Stimulated activated CD8-positive, alpha-beta memory T cell treated with anti-CD3 and anti-CD28 coated beads, Interleukin-2, amount 100 ng/mL, for 48 hours (primary cell): ENCODE data around the gene NDRG2.

Source experiments
- DNase-seq, 2 donors: peaks; one replicate each; pipeline ENCODE4 v3.0.0-alpha.2; 2020; ENCODE audit warnings: low read depth in 2 of 2

Gene NDRG2

DNA sequence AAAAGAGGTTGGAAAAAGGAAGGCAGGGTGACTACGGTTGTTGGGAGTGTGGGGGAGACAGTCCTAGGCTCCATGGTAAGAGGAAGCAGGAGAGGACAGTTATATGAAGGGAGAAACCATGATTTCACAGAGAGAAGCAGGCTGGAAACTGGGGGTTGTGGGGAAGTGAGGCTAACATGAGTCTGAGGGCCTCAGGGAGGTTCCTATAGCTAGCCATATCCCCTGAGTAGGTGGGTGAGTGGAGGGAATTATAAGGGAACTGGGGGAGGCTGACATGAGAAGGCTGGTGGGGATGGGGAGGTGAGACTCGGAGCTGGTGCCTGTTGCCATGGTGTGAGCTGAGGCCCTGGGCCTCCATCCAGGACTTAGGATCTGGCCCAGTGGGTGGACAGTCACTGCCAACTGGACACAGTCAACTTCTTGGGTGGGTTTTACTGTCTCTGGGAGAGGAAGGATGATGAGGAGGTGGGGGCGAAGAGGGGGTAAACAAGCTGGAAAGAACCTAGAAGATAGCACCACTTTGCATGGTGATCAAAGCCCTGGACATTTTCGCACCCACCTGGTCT is 8.4 kb upstream of the NDRG2 start:
- DNase-seq: no peak

DNA sequence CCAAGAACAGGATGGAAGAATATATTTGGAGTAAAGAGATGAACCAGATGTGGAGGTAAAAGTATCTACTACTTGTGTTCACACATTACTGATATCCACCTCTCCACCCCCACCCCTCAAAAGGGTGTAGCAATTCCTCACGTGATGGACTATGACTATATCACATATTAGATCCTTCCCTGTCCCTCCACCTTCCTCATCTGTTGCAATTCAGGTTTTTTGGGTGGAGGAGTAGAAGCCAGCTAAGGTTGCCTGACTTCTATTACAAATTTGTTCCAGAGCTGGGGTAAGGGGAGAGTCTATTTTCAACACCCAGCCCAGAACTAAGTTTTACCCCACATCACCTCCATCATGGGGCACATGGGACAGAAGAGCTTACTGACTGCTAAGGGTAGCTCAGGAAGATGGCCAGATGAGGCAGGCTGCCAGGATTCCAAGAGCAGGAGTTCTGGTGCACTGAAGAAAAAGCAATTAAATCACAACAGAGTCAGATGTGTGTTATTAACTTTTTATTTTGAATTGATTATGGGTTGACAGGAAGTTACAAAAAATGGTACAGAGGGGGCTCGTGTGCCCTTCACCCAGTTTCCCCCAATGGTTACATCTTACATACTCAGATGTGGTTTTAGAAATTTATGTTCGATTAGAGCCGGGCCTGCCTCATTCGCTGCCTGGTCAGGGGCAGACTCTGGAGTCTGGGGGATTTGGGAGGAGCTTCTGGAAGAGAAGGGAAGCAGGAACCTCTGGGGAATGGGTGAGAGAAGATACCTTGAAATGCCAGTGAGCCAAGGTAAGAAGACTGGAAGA is 7.7 kb upstream of the NDRG2 start:
- DNase-seq: no peak

DNA sequence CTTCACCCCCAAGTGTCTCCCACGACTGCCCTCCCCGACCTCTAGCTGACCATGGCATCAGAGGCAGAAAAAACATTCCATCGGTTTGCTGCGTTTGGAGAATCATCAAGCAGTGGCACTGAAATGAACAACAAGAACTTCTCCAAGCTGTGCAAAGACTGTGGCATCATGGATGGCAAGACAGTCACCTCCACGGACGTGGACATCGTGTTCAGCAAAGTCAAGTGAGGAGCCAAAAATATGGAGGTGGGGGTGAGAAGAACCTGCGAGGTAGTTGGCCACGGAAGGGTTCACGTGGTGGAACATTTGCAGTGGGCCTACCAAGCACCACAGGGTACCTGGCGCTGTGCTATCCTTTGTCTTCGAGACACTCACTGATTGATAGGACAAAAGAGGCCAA is 5.7 kb upstream of the NDRG2 start:
- no peak for DNase-seq

DNA sequence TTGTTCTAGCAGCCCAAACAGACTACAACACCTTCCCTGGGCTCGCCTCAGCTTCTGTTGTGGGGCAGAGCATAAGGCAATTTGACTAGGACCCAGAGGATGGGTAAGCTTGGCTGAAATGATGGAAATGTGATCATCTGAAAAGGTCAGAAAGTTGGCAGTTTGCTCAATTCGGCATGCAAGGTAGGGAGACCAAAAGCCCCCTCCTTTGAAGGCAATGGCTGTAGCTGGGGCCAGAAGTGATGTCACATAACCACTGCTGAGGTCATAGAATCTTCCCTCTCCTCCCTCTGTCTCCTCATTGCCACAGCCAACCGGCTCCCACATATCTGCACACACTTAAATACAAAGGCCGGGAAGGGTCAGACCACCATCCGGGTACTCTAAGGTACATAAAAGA is 5.1 kb upstream of the NDRG2 start, which contains the start of gene TPPP2:
Gene TPPP2 (plus strand): TSS at position 301 of the 400 bp plus-strand sequence. CDS start 365 bp downstream, outside the sequence.
- no peak for DNase-seq

DNA sequence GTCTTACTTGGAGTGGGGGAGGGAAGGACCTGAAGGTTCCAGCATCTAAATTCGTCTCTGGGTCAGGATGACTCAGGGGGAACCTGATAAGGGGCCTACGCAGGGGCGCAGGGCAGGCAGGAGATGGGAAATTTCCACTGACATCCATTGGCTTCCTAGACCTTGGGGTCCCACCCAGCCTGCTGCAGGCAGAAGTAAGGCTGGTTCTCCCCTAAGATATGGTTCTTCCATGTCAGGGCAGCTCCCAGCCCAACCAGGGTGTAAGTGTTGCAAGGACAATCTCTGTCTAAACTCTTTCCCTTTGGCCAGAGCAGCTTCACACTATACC is 2.1 kb upstream of the NDRG2 start:
- no peak for DNase-seq

DNA sequence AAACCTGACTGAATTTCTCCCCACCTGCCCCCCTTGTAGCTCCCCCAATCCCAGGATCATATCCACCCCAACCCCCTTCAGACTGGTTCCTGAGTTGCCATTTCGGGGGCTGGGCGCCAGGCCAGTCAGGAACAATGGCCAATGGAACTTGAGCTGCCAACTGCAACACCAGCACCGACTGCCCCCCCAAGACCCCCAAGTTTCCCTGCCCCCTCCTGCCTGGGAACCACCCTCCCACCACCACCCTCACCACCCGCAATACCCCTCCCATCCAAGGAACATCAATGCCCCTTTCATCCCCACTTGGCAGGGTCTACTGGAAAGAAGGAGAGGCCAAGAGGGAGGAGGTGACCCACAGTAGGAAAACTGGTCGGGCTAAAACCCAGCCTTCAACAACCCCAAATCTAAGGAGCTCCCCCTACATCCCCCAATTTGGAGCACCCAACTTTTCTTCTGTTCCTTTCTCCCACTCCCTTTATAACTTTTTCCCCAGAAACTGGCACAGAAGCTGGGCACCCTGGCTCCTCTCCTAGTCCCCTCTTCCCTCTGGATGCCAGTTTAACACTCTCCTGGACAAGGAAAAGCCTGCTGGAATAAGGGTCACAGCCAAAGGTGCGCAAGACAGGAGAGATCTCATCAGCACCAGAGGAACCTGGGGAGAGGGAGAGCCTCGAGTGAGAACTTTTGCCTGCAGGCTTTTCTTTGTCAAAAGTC is 1.6 kb upstream of the NDRG2 start:
- DNase-seq: no peak

DNA sequence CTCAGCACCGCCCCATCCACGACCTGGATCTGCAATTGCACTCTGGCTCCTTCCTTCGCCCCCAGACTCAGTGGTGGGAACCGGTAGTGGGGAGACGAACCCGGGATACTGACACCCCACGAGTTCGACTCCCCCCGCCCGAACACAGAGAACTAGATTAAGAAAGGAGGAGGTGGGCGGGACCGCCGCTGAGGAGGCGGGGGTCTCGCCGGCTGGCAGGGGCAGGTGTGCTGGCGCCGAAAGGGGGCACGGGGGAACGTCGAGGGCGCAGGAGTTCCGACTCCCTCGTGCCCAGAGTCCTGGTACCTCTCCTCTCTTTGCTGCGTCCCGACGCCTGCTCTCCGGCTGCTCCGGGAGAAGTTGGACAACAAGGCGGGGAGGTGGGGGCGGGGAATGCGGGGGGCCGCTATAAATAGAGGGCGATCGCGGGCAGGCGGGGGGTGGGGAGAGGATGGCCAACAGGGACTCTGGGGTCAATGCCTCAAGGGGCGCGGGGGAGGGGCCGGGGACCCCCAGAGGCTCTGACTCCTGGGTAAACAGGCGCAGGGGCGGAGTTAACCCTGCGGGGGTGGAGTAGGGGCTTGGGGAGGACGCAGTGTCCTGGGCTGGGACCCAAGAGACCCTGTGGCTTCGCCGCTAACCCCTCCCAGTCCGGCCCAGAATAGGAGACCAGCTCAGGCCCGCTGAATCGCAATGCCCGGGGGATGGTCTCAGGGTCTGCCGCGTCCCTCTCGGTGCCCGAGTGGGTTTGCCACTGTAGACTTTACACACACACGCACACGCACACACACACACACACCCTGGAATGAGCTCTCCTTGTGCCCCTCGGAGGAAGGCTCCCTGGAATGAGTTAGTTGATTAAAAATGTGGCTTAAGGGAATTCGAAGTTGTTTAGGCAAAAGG is 761 bp upstream of the NDRG2 start:
- no peak for DNase-seq

DNA sequence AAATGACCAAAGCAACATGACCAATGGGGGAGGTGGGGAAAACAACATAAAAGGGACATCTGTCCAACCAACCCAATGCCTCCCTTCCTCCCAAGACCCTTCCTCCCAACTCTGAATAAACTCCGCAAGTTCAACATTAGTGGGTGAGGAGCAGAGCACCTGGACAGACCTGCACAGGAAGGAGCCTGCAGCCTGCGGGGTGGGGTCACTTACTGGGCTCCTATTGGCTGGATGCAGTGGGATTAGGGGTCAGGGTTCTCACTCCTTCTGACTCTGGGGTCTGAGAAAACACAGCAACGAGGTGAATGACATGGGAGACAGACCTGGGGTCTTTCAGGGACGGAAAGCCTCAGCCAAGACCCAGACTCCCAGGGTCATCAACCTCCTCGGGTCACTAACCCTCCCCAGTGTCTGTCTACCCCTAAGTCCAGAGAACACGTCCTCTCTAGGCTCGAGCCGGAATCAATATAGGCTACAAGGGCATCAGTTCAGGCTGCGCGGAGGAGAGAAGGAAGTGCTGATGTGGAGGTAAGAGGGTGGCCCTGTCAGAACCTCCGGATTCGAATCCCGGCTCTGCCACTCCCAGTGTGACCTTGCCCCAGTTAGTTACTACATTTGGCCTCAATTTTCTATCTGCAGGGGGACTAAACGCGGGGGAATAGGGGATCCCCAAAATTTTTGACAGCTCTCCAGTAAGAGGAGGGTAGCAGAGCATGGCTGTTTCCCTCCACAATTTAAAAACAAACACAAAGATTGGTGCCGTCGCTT is 860 bp downstream of the NDRG2 start:
- DNase-seq: no peak

DNA sequence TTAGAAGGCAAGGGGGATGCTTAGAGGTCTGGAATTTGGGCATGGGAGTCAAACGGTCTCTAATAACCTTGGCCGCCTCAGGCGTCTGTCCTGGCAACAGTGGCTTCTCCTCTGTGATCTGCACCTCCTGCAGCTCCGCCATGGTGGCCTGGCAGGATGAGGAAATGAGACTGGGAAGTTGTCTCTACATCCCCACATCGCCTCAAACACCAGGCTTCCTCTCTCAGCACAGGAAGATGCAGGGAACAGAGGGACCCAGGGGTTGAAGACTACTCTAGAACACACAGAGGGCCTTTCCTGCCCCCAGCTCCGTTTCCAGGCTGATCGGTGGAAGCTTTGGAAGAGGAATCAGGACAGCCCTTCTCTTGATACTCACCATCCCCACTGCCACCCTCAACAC is 1.7 kb downstream of the NDRG2 start:
- DNase-seq: no peak

DNA sequence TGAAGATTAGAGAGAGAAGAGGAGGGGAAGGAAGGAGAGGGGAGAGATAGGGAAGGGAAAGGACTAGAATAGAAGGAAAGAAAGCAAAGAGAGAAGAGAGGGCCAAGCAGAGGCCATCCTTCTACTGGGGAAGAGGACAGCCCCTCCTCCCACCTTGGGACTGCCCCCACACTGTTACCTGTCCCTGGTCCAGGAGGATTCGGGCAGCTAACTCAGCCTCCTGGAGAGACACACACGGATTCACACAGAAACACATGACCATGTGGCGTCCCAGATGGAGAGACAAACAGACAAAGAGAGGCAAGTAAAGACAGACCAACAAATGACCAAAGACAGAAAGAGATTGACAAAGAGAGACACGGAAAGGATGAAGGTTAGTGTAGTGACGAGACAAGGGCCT is 2.2 kb downstream of the NDRG2 start:
- no peak for DNase-seq

DNA sequence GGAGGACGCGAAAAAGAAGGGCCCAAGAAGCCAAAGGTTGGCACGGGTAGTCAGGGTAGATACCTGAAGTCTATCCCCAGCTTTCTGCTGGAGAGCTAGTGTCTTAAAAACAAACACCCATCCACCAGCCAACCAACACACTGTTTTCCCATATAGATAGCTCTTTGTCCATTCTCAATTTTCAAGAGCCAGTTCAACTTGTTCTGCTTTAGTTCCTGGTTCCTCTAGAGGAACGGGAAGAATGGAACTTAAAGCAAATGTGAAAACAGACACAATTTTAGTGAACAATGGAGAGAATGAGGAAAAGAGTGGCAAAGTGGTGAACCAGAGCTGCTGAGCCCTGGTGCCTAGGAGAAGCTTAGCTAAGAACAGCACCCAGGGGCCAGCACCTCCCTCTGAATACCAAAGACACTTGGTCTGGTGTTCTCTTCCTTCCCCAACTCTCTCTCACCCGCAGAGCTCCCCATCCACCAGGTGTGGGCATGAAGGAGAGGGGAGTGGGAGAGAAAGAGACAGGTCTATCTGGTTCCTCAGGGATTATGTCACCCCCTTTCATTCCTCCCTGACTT is 3.8 kb downstream of the NDRG2 start:
- DNase-seq: no peak

DNA sequence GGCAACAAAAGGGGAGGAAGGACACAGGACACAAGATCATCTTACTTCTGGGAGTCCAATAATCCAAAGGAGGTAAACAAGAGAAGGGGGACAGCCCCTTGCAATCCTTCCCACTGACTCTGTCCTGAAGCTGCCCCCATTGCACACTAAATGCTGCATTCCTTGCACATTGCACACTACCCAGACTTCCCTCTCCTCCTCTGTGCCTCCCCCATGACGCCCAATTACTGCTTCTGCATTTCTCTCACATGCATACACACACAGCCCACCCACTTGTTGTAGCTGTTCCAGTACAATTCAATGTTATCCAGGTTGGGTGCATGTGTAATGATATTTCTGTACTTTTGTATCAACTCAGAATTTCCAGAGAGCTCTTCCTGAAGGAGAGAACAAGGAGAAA is 5.5 kb downstream of the NDRG2 start:
- no peak for DNase-seq

DNA sequence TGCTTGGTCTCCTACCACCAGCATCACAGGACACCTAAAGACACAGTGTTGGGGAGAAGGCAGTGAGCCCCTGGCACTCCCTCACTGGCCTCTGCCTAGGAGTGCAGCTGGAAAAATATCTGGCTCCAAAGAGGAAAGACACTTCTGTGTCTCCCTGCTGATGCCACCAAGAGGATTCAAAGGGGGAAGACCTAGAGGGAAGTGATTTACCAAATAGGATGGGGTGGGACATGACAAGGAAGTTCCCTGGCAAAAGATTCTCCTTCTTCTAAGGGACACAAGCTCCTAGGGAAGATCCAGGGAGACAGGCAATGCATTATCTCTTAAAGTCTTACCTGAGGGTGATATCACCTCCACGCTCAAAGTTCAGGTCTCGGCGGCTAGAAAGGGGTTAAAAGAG is 6.1 kb downstream of the NDRG2 start:
- DNase-seq: no peak

DNA sequence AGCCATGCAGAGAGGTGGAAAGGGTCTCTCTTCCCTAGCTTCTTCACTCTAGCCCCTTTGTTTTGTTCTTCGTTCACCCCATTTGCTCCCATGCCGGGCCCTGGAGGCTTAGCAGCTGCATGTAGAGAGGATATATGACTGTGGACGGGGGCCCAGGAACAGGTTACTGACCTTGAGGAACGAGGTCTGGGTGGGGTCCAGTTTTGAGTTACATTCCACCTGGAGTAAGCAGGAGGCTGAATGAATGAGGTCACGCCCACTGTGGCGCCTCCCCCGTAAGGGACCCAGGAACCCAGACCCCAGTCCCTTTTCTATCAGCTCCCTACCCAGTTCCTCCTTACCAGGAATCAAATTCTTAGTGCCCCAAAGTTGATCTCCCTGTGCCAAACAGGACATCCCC is 6.6 kb downstream of the NDRG2 start:
- DNase-seq: no peak

DNA sequence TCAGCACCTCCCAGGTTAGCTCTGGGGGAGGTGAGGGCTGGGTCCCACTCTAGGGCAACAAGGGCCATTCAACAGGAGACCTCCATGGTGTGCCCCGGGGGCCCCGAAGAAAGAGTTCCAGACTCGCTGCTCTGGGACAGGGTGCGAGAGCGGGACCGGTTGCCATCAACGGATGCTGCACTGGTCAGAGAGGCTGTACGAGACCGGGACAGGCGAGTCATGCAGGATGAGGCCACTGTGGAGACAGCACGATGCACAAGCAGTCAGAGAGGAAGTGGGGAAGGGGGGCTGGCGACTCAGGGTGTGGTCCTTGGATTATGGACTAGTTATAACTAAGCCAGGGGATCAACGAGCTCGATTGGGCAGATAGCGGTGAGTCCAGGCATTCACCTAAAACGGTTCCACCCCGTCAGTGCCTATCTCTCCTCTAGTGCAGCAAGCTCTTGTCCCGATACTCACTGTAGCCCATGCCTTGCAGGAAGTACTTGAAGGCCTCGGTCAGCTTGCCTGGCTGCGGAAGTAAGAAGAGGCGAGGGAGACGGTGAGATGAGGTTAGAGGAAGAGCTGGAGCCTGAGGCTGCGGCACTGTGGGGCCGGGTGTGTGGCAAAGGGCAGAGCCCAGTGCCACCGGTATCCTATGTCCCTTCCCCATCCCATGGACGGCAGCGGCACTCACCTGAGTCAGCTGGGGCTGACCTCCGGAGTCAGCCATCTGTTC is 7.2 kb downstream of the NDRG2 start:
- no peak for DNase-seq

DNA sequence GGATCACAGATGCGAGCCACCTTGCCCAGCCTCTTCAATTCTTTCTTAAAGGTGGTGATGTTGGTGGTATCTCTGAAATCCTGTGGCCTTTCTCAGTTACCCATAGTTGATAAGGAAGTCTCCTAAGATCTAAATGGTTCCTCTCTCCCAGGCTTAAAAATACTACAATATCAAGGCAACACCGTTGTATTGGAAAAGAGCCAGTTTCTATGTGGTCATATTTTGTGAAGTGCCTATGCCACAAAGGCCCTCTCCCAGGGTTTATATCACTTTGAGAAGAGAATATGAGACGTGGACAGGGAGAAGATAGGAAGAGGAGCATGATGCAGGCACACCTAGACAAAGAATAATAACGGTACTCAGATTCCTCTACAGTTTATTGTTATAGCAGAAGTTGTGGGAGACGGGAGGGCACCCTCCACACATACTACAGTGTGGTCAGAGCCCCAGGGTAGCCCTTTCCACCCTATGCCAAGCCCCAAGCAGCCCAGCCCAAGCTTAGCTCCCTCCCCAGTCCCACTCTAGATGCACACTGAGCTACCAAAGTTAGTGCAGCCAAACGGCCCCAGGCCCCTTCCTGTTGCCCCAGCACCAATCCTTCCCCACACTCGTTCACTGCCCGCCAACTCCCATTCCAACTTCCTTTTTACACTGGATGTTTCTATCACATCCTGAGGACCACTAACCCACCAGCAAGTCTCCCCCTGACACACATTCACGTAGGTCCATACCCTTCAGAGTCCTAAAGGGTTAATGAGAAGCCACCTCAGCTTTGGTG is 8.3 kb downstream of the NDRG2 start:
- no peak for DNase-seq

DNA sequence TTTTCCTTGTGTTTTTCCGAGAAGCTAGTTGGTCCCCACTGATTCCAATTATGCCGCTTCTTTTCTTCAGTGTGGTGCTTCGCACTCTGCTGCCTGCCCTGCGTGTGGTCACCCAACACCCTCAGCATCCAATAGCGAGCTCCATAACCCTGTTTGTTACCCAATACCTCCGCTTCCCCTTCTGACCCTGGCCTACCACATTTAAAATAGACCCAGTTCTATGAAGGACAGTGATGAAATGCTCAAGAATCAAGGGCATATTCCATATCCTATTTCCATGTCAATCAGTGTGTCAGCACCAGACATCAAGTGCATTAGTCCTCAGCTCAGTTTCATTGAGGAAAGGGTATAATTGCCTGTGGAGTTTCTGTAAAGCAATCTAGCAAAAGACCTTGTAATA is 9.5 kb downstream of the NDRG2 start:
- DNase-seq: no peak

DNA sequence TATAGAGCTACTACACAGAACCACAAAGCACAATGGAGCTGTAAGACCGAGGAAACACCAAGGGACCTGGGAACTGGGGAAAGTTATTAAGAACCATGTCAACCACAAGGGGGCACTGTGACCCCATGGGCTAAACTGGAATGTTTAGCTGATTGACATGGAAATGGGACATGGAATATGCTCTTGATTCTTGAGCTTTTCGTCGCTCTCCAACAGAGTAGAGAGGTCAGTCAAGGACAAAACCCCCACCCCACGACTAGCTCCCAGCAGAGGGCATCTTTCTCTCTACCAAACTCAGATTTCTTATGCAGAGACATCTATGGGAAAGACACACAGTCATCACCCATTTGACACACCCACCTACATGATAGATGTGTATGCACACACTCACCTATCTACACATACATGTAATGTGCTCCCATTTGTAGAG is 10.1 kb downstream of the NDRG2 start:
- peak; percentile 59 to 67 for DNase-seq

DNA sequence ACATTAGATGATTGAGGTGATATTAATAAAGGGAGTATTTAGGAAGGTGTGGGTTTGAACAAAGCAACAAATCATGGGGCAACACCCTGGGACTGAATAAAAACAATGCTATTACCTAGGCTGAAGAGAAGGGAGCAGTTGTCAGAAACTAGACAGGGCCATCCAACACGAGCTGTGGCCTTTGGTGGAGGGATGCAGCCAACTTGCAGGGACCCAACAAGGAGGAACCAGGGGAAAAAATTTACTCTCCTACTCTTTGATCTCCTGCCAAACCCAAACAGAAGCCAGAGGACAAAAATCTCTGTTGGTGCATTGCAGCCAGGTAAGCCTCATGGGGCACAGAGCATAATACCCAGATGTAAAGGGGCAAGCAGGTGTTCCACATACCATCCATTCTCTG is 13.7 kb downstream of the NDRG2 start:
- no peak for DNase-seq
